GM12878 (cell line): Measurements from ENCODE around the gene OOSP2. TPM values are rescaled to one million over a fixed set of nuclear protein-coding genes. Genes with fewer than 3 reads are reported as not detected.

Source experiments
- ATAC-seq: fragments of 200-7000 bp; cut with Tn5 transposase; 3 replicates; pipeline ENCODE4 v1.9.1; 2020; ENCODE audit warnings: mild to moderate bottlenecking, moderate library complexity
- BruUV-seq: library from RNA; stranded (reverse); fragments of 400-500 nt; replicated peaks from 2 replicates; lab custom pipeline; 2021; lab: Mats Ljungman, UMichigan
- CTCF ChIA-PET: fragments of 300-600 bp; sonication (Branson Sonifier 250); formaldehyde crosslinking; extraction: SDS; loops from one replicate; lab custom pipeline; 2021; ENCODE audit warnings: inconsistent platforms; lab: Yijun Ruan, JAX
- POLR2A ChIA-PET: fragments of 350-600 bp; formaldehyde crosslinking; extraction: SDS; loops from one replicate; lab custom pipeline; 2021; ENCODE audit warnings: inconsistent platforms; lab: Charles Lee
- RAD21 ChIA-PET: fragments of 300-600 bp; sonication (Branson Sonifier 250); formaldehyde crosslinking; loops from one replicate; lab custom pipeline; 2023; ENCODE audit warnings: antibody characterized with exemption; ENCODE audit not compliant: unreplicated experiment; lab: Charles Lee
- SMC1A ChIA-PET: fragments of 300-600 bp; sonication (Branson Sonifier 250); formaldehyde crosslinking; loops from one replicate; lab custom pipeline; 2023; ENCODE audit not compliant: unreplicated experiment, uncharacterized antibody; lab: Charles Lee
- DNase-seq: peaks from one replicate; pipeline ENCODE4 v3.0.0-alpha.2; 2011; ENCODE audit warnings: low read depth, low spot score
- FAIRE-seq: peaks from 3 replicates; lab custom pipeline; 2011; peaks lifted over from hg19 to GRCh38; lab: Jason Lieb, UNC
- H2AFZ ChIP-seq: 2 replicates; pipeline ENCODE4 v1.6.0; 2011; ENCODE audit warnings: low read depth, low read length, control low read depth; ENCODE audit not compliant: control insufficient read depth
- H3K27ac ChIP-seq: 2 replicates; pipeline ENCODE4 v1.5.1; 2011; ENCODE audit warnings: control low read depth; ENCODE audit not compliant: control insufficient read depth, insufficient read depth
- H3K27me3 ChIP-seq, 2 experiments: replicated peaks in 1 of 2; 2 replicates each; pipeline versions ENCODE4 v1.6.0 to v1.6.1; 2011; ENCODE audit warnings: low read length in 1 of 2; ENCODE audit not compliant: control insufficient read depth in 2 of 2, insufficient read depth in 2 of 2
- H3K36me3 ChIP-seq, 2 experiments: 2 replicates each; pipeline ENCODE4 v1.5.1; 2011; ENCODE audit warnings: low read length in 1 of 2; ENCODE audit not compliant: control insufficient read depth in 2 of 2, insufficient read depth in 2 of 2
- H3K4me1 ChIP-seq: 2 replicates; pipeline ENCODE4 v1.6.1; 2011; ENCODE audit warnings: mild to moderate bottlenecking, low read length, moderate library complexity, mixed read lengths; ENCODE audit not compliant: control insufficient read depth, insufficient read depth
- H3K4me2 ChIP-seq: 2 replicates; pipeline ENCODE4 v1.6.0; 2011; ENCODE audit warnings: control low read depth; ENCODE audit not compliant: control insufficient read depth, insufficient read depth
- H3K4me3 ChIP-seq: fragments of 200-600 bp; sonication (generic); 2 replicates; pipeline ENCODE4 v1.5.1; 2016
- H3K79me2 ChIP-seq: 2 replicates; pipeline ENCODE4 v1.6.0; 2011; ENCODE audit warnings: low read length; ENCODE audit not compliant: control insufficient read depth, insufficient read depth
- H3K9ac ChIP-seq: 2 replicates; pipeline ENCODE4 v1.8.0; 2011; ENCODE audit warnings: low read length, control low read depth, mixed read lengths; ENCODE audit not compliant: control insufficient read depth, insufficient read depth
- H3K9me3 ChIP-seq: replicated peaks from 3 replicates; pipeline ENCODE4 v1.5.1; 2011; ENCODE audit warnings: mild to moderate bottlenecking, low read length; ENCODE audit not compliant: control insufficient read depth, insufficient read depth
- H4K20me1 ChIP-seq: 2 replicates; pipeline ENCODE4 v1.6.0; 2011; ENCODE audit not compliant: control insufficient read depth, insufficient read depth
- CBX3 ChIP-seq: fragments of 200-600 bp; sonication (generic); IDR thresholded peaks from 2 replicates; pipeline ENCODE4 v1.6.1; 2016; ENCODE audit warnings: low read depth, borderline replicate concordance
- EGR1 ChIP-seq, 2 experiments: IDR thresholded peaks; 1 replicate in 1 of 2; 2 replicates in 1 of 2; pipeline ENCODE4 v1.6.1; 2011 to 2012; ENCODE audit warnings: low read depth in 2 of 2, low read length in 2 of 2, borderline replicate concordance in 1 of 2, mild to moderate bottlenecking in 1 of 2, moderate library complexity in 1 of 2
- EP300 ChIP-seq, 2 experiments: fragments of 150-350 bp in 1 of 2; IDR thresholded peaks; 2 replicates each; pipeline ENCODE4 v1.6.1; 2011 to 2012; ENCODE audit warnings: low read depth in 2 of 2, low read length in 2 of 2, borderline replicate concordance in 1 of 2, improper control_type of control experiment in 1 of 2, inconsistent platforms in 1 of 2; ENCODE audit not compliant: control insufficient read depth in 1 of 2
- HCFC1 ChIP-seq: fragments of 150-350 bp; IDR thresholded peaks from 2 replicates; pipeline ENCODE4 v1.6.1; 2014; ENCODE audit warnings: low read length
- MEF2A ChIP-seq: IDR thresholded peaks from 2 replicates; pipeline ENCODE4 v1.6.1; 2011; ENCODE audit warnings: low read depth, mild to moderate bottlenecking, low read length, moderate library complexity; ENCODE audit not compliant: insufficient read depth
- MTA2 ChIP-seq: fragments of 450-650 bp; IDR thresholded peaks from 2 replicates; pipeline ENCODE4 v1.6.1; 2016; ENCODE audit warnings: low read depth, mild to moderate bottlenecking, moderate library complexity
- MXI1 ChIP-seq: fragments of 150-350 bp; IDR thresholded peaks from 2 replicates; pipeline ENCODE4 v1.6.1; 2011; ENCODE audit warnings: low read depth, mild to moderate bottlenecking, inconsistent platforms, low read length, improper control_type of control experiment
- NFIC ChIP-seq: IDR thresholded peaks from 2 replicates; pipeline ENCODE4 v1.6.1; 2012; ENCODE audit warnings: low read depth, mild to moderate bottlenecking, inconsistent platforms, low read length, moderate library complexity
- NFXL1 ChIP-seq: fragments of 450-650 bp; IDR thresholded peaks from 2 replicates; pipeline ENCODE4 v1.6.1; 2017; ENCODE audit warnings: antibody characterized with exemption, mild to moderate bottlenecking, borderline replicate concordance
- NR2F1 ChIP-seq: fragments of 450-650 bp; conservative IDR thresholded peaks from 2 replicates; pipeline ENCODE4 v1.6.1; 2017; ENCODE audit warnings: mild to moderate bottlenecking
- RCOR1 ChIP-seq: conservative IDR thresholded peaks from 2 replicates; pipeline ENCODE4 v1.6.1; 2012; ENCODE audit warnings: low read depth, low read length, improper control_type of control experiment
- SREBF1 ChIP-seq: IDR thresholded peaks from 2 replicates; pipeline ENCODE4 v1.6.1; 2012; ENCODE audit warnings: mild to moderate bottlenecking, low read length
- SUZ12 ChIP-seq: fragments of 200-600 bp; sonication (generic); IDR thresholded peaks from one replicate; pipeline ENCODE4 v1.6.1; 2018; ENCODE audit warnings: antibody characterized with exemption, mild to moderate bottlenecking; ENCODE audit not compliant: unreplicated experiment
- YBX1 ChIP-seq: fragments of 450-650 bp; IDR thresholded peaks from 2 replicates; pipeline ENCODE4 v1.6.1; 2016; ENCODE audit warnings: antibody characterized with exemption
- WGBS: methylation state at CpG from one replicate; pipeline ENCODE4 v1.1.6; 2016; ENCODE audit warnings: low lambda C conversion rate; ENCODE audit not compliant: insufficient replicate concordance, insufficient coverage; ENCODE audit errors: missing lambda C conversion rate; 5-methylcytosine and 5-hydroxymethylcytosine counted together
- in situ Hi-C: fragments of 300-500 bp; cut with MboI; formaldehyde crosslinking; loops from 9 replicates; pipeline ENCODE4 v1.14.3; 2018; ENCODE audit warnings: mixed read lengths
- intact Hi-C: fragments of 100-400 bp; cut with micrococcal nuclease; formaldehyde crosslinking; loops from one replicate; pipeline ENCODE4 v1.14.2; 2022; ENCODE audit not compliant: unreplicated experiment
- polyA plus RNA-seq, 11 experiments: library from polyadenylated mRNA; depleted of rRNA in 4 of 11; unstranded in 6 of 11; stranded (reverse) in 5 of 11; fragments of >200 nt; fragmentation: Nextera tagmentation in 4 of 11; fragmentation: Illumina TruSeq in 1 of 11; extraction: Ambion mirVana in 4 of 11; extraction: Trizol in 1 of 11; gene quantifications; 1 replicate in 1 of 11; 2 replicates in 10 of 11; pipeline versions ENCODE4 v1.2.1 to v1.2.3, GENCODE V29; 2011 to 2016; ENCODE audit warnings: inconsistent platforms in 2 of 11, missing spikeins in 2 of 11, low read depth in 1 of 11
- total RNA-seq, 4 experiments: library from RNA; depleted of rRNA in 3 of 4; stranded (reverse); fragments of >200 nt in 3 of 4; fragmentation: Illumina TruSeq in 1 of 4; extraction: Trizol in 1 of 4; gene quantifications; 2 replicates each; pipeline versions ENCODE4 v1.2.1 to v1.2.3, GENCODE V29; 2013 to 2021
- TF ChIP-seq, protein P1 (sequence below): fragments of 450-650 bp; IDR thresholded peaks from 2 replicates; pipeline ENCODE4 v1.6.1; 2017; ENCODE audit warnings: borderline replicate concordance
- TF ChIP-seq, protein P2 (sequence below): IDR thresholded peaks from 2 replicates; pipeline ENCODE4 v1.6.1; 2011; ENCODE audit warnings: mild to moderate bottlenecking, low read depth, low read length, moderate library complexity; ENCODE audit not compliant: insufficient replicate concordance
- TF ChIP-seq, protein P3 (sequence below): fragments of 450-650 bp; IDR thresholded peaks from 2 replicates; pipeline ENCODE4 v1.6.1; 2017; ENCODE audit warnings: mild to moderate bottlenecking, moderate library complexity
- TF ChIP-seq, protein P4 (sequence below): fragments of 450-650 bp; IDR thresholded peaks from 2 replicates; pipeline ENCODE4 v1.6.1; 2016; ENCODE audit warnings: mild to moderate bottlenecking

The OOSP2 gene
- total and polyA plus RNA-seq, 10 of the 15 experiments (the other 5 are each of a cell fraction or from before 2014, with no cell fraction given), result not detected

DNA sequence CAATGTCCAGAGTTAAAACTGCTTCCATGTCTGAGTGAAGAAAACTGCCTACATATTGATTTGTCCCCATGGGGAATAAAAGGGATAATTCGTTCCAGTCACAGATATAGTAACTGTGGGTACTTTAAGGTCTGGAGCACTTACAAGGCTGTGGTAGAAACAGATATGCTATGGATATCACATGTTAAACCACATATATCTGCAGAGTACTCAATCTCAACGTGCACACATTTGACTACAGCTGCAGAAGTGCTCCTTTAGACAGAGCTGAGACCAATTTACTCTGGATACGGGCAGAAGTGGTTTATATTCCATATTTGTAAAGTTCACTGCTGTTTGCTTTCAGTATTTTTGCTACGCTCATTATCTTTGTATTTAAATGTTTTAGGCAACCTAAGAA lies 38.5 kb downstream of the OOSP2 start:
- Histone ChIP-seq H2AFZ (no peak overlapping the region), H3K27me3 (no peaks in the 10 kb centered on the region; a peak in 1 of 4 replicates), H4K20me1 (no peaks in the 10 kb centered on the region), H3K4me2 (no peak overlapping the region), H3K27ac (no peak overlapping the region), H3K79me2 (no peaks in the 10 kb centered on the region), H3K4me1 (no peaks in the 10 kb centered on the region), H3K4me3 (no peak overlapping the region), H3K9me3 (no peaks in the 10 kb centered on the region), H3K36me3 (no peaks in the 10 kb centered on the region), H3K9ac (no peak overlapping the region)
- ATAC-seq (no peak), DNase-seq (no peak), FAIRE-seq (no peak)
- intact Hi-C loops (loop anchor here (10.0 kb wide), 1 partner anchor 176 kb away; no protein-coding TSS in a partner anchor), in situ Hi-C loops (no loop called here)
- CTCF ChIA-PET, result no interaction called here
- RAD21 ChIA-PET, result no interaction called here
- POLR2A ChIA-PET, result no interaction called here
- BruUV-seq, result no TSS peak
- SMC1A ChIA-PET, result no interaction called here
- 23% methylated on average over 4 of the region's 4 CpGs for WGBS
- TF ChIP-seq MEF2A, result no peak
- TF ChIP-seq CBX3, result no peak
- no peak for TF ChIP-seq SUZ12
- TF ChIP-seq EP300 (IDR thresholded peaks at IDR 0.05; ENCODE audit: borderline replicate concordance in 1 of 2, control insufficient read depth in 1 of 2, low read depth in 2 of 2, low read length in 2 of 2), result no peak
- no peak for TF ChIP-seq MTA2
- TF ChIP-seq, protein P1, sequence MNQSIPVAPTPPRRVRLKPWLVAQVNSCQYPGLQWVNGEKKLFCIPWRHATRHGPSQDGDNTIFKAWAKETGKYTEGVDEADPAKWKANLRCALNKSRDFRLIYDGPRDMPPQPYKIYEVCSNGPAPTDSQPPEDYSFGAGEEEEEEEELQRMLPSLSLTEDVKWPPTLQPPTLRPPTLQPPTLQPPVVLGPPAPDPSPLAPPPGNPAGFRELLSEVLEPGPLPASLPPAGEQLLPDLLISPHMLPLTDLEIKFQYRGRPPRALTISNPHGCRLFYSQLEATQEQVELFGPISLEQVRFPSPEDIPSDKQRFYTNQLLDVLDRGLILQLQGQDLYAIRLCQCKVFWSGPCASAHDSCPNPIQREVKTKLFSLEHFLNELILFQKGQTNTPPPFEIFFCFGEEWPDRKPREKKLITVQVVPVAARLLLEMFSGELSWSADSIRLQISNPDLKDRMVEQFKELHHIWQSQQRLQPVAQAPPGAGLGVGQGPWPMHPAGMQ, result no peak
- no peak for TF ChIP-seq HCFC1
- TF ChIP-seq, protein P2, sequence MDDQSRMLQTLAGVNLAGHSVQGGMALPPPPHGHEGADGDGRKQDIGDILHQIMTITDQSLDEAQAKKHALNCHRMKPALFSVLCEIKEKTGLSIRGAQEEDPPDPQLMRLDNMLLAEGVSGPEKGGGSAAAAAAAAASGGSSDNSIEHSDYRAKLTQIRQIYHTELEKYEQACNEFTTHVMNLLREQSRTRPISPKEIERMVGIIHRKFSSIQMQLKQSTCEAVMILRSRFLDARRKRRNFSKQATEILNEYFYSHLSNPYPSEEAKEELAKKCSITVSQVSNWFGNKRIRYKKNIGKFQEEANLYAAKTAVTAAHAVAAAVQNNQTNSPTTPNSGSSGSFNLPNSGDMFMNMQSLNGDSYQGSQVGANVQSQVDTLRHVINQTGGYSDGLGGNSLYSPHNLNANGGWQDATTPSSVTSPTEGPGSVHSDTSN, result no peak
- TF ChIP-seq NFXL1, result no peak
- TF ChIP-seq YBX1, result no peak
- TF ChIP-seq RCOR1, result no peak
- TF ChIP-seq, protein P3, sequence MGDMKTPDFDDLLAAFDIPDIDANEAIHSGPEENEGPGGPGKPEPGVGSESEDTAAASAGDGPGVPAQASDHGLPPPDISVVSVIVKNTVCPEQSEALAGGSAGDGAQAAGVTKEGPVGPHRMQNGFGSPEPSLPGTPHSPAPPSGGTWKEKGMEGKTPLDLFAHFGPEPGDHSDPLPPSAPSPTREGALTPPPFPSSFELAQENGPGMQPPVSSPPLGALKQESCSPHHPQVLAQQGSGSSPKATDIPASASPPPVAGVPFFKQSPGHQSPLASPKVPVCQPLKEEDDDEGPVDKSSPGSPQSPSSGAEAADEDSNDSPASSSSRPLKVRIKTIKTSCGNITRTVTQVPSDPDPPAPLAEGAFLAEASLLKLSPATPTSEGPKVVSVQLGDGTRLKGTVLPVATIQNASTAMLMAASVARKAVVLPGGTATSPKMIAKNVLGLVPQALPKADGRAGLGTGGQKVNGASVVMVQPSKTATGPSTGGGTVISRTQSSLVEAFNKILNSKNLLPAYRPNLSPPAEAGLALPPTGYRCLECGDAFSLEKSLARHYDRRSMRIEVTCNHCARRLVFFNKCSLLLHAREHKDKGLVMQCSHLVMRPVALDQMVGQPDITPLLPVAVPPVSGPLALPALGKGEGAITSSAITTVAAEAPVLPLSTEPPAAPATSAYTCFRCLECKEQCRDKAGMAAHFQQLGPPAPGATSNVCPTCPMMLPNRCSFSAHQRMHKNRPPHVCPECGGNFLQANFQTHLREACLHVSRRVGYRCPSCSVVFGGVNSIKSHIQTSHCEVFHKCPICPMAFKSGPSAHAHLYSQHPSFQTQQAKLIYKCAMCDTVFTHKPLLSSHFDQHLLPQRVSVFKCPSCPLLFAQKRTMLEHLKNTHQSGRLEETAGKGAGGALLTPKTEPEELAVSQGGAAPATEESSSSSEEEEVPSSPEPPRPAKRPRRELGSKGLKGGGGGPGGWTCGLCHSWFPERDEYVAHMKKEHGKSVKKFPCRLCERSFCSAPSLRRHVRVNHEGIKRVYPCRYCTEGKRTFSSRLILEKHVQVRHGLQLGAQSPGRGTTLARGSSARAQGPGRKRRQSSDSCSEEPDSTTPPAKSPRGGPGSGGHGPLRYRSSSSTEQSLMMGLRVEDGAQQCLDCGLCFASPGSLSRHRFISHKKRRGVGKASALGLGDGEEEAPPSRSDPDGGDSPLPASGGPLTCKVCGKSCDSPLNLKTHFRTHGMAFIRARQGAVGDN, result no peak
- no peak for TF ChIP-seq EGR1 (IDR thresholded peaks at IDR 0.05; ENCODE audit: borderline replicate concordance in 1 of 2, low read depth in 2 of 2, low read length in 2 of 2)
- no peak for TF ChIP-seq NFIC
- no peak for TF ChIP-seq SREBF1
- no peak for TF ChIP-seq NR2F1
- TF ChIP-seq, protein P4, sequence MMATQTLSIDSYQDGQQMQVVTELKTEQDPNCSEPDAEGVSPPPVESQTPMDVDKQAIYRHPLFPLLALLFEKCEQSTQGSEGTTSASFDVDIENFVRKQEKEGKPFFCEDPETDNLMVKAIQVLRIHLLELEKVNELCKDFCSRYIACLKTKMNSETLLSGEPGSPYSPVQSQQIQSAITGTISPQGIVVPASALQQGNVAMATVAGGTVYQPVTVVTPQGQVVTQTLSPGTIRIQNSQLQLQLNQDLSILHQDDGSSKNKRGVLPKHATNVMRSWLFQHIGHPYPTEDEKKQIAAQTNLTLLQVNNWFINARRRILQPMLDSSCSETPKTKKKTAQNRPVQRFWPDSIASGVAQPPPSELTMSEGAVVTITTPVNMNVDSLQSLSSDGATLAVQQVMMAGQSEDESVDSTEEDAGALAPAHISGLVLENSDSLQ, result no peak
- TF ChIP-seq MXI1, result no peak
